H1 (cell line): ENCODE results near the gene SPTBN1. TPM values are rescaled to one million over a fixed set of nuclear protein-coding genes. Genes with fewer than 3 reads are reported as not detected.

Experiments used
- CTCF ChIA-PET: fragments of 300-600 bp; sonication (Branson Sonifier 250); formaldehyde crosslinking; loops from one replicate; lab custom pipeline; 2021; ENCODE audit not compliant: partially characterized antibody; lab: Charles Lee
- POLR2A ChIA-PET: fragments of 300-600 bp; sonication (Branson Sonifier 250); formaldehyde crosslinking; loops from one replicate; lab custom pipeline; 2021; ENCODE audit warnings: inconsistent platforms; ENCODE audit not compliant: partially characterized antibody; lab: Charles Lee
- DNase-seq, 2 experiments: peaks; one replicate each; pipeline versions ENCODE4 v3.0.0 to v3.0.0-alpha.2; 2010 to 2022; ENCODE audit warnings: low spot score in 2 of 2, low read depth in 1 of 2, mixed read lengths in 1 of 2
- FAIRE-seq: peaks from 2 replicates; lab custom pipeline; 2011; peaks lifted over from hg19 to GRCh38; lab: Jason Lieb, UNC
- H2AFZ ChIP-seq: 2 replicates; pipeline ENCODE4 v1.8.1; 2012; ENCODE audit warnings: low read length, inconsistent platforms
- H2AK5ac ChIP-seq: 2 replicates; pipeline ENCODE4 v1.6.1; 2013; ENCODE audit warnings: low read depth, low read length
- H2BK120ac ChIP-seq: replicated peaks from 2 replicates; pipeline ENCODE3; 2013; ENCODE audit warnings: low read depth, low read length, inconsistent platforms
- H2BK12ac ChIP-seq: 2 replicates; pipeline ENCODE4 v1.6.1; 2013; ENCODE audit warnings: low read depth, low read length
- H2BK15ac ChIP-seq: 2 replicates; pipeline ENCODE4 v1.6.1; 2013; ENCODE audit warnings: low read length
- H2BK20ac ChIP-seq: 2 replicates; pipeline ENCODE4 v1.6.1; 2013; ENCODE audit warnings: low read length
- H2BK5ac ChIP-seq: 2 replicates; pipeline ENCODE4 v1.6.1; 2013; ENCODE audit warnings: low read depth, low read length
- H3K14ac ChIP-seq: 2 replicates; pipeline ENCODE4 v1.6.1; 2013; ENCODE audit warnings: inconsistent platforms; ENCODE audit not compliant: insufficient read length
- H3K18ac ChIP-seq: 2 replicates; pipeline ENCODE4 v1.6.1; 2013; ENCODE audit warnings: low read length; ENCODE audit errors: extremely low read depth
- H3K23ac ChIP-seq: 2 replicates; pipeline ENCODE4 v1.6.1; 2013; ENCODE audit warnings: inconsistent platforms; ENCODE audit not compliant: insufficient read length
- H3K23me2 ChIP-seq: 2 replicates; pipeline ENCODE4 v1.6.1; 2013; ENCODE audit warnings: low read depth, low read length
- H3K27ac ChIP-seq: 2 replicates; pipeline ENCODE4 v1.6.1; 2011; ENCODE audit warnings: low read depth, low read length, inconsistent platforms
- H3K27me3 ChIP-seq, 4 experiments: replicated peaks in 1 of 4; 1 replicate in 1 of 4; 2 replicates in 3 of 4; pipeline versions ENCODE4 v1.6.1 to v1.8.1; 2011 to 2013; ENCODE audit warnings: low read length in 3 of 4, mild to moderate bottlenecking in 3 of 4, inconsistent platforms in 2 of 4, mixed read lengths in 2 of 4, moderate library complexity in 1 of 4; ENCODE audit not compliant: control insufficient read depth in 3 of 4, insufficient read depth in 3 of 4; ENCODE audit errors: extremely low read depth in 1 of 4
- H3K36me3 ChIP-seq, 4 experiments: 2 replicates each; pipeline versions ENCODE4 v1.6.1 to v1.8.1; 2011 to 2013; ENCODE audit warnings: mild to moderate bottlenecking in 4 of 4, low read length in 3 of 4, moderate library complexity in 2 of 4, control low read depth in 1 of 4, inconsistent platforms in 1 of 4; ENCODE audit not compliant: insufficient read depth in 4 of 4, control insufficient read depth in 2 of 4
- H3K4ac ChIP-seq: replicated peaks from 2 replicates; pipeline ENCODE3; 2013; ENCODE audit warnings: low read length, low read depth, mixed read lengths, inconsistent platforms; ENCODE audit not compliant: insufficient read length
- H3K4me1 ChIP-seq, 4 experiments: replicated peaks in 1 of 4; 1 replicate in 1 of 4; 2 replicates in 3 of 4; pipeline versions ENCODE4 v1.6.1 to v1.8.1; 2011 to 2013; ENCODE audit warnings: low read length in 3 of 4, inconsistent platforms in 2 of 4, mixed read lengths in 1 of 4; ENCODE audit not compliant: insufficient read depth in 4 of 4, control insufficient read depth in 3 of 4
- H3K4me2 ChIP-seq, 2 experiments: 2 replicates each; pipeline versions ENCODE4 v1.6.1 to v1.8.1; 2011 to 2013; ENCODE audit warnings: low read depth in 2 of 2, low read length in 2 of 2, control low read depth in 1 of 2, inconsistent platforms in 1 of 2, mild to moderate bottlenecking in 1 of 2; ENCODE audit not compliant: insufficient read depth in 1 of 2
- H3K4me3 ChIP-seq, 4 experiments: fragments of 200-600, 300-600 bp in 1 of 4; sonication (generic), shearing (Covaris generic), sonication (Bioruptor Twin) in 1 of 4; 2 replicates each; pipeline versions ENCODE4 v1.5.1 to v1.8.1; 2011 to 2016; ENCODE audit warnings: low read length in 4 of 4, low read depth in 3 of 4, control low read depth in 2 of 4, inconsistent platforms in 2 of 4, mild to moderate bottlenecking in 2 of 4, mixed read lengths in 1 of 4, moderate library complexity in 1 of 4; ENCODE audit not compliant: insufficient read depth in 2 of 4; ENCODE audit errors: extremely low read depth in 1 of 4
- H3K56ac ChIP-seq: replicated peaks from 2 replicates; pipeline ENCODE3; 2013; ENCODE audit warnings: low read depth, mild to moderate bottlenecking, mixed read lengths, low read length, inconsistent platforms; ENCODE audit not compliant: insufficient read length
- H3K79me1 ChIP-seq: 2 replicates; pipeline ENCODE4 v1.6.1; 2013; ENCODE audit warnings: low read depth, low read length, control low read depth
- H3K79me2 ChIP-seq, 2 experiments: 2 replicates each; pipeline versions ENCODE4 v1.6.1 to v1.8.1; 2012 to 2013; ENCODE audit warnings: low read length in 2 of 2, mild to moderate bottlenecking in 2 of 2, inconsistent platforms in 1 of 2; ENCODE audit not compliant: insufficient read depth in 2 of 2, control insufficient read depth in 1 of 2
- H3K9ac ChIP-seq, 4 experiments: replicated peaks in 1 of 4; 1 replicate in 1 of 4; 2 replicates in 3 of 4; pipeline versions ENCODE4 v1.6.1 to v1.8.1; 2011 to 2013; ENCODE audit warnings: low read depth in 3 of 4, low read length in 3 of 4, control low read depth in 2 of 4, mild to moderate bottlenecking in 2 of 4, moderate library complexity in 2 of 4, inconsistent platforms in 1 of 4; ENCODE audit errors: extremely low read depth in 1 of 4
- H3K9me3 ChIP-seq, 2 experiments: 2 replicates each; pipeline versions ENCODE4 v1.6.1 to v1.8.1; 2012 to 2013; ENCODE audit warnings: mild to moderate bottlenecking in 2 of 2, moderate library complexity in 2 of 2, control low read depth in 1 of 2, inconsistent platforms in 1 of 2, low read depth in 1 of 2, low read length in 1 of 2, mixed read lengths in 1 of 2; ENCODE audit not compliant: insufficient read depth in 2 of 2
- H4K20me1 ChIP-seq, 2 experiments: replicated peaks in 1 of 2; 2 replicates each; pipeline versions ENCODE3 to v1.8.1; 2011 to 2013; ENCODE audit warnings: inconsistent platforms in 2 of 2, low read length in 2 of 2, mild to moderate bottlenecking in 1 of 2; ENCODE audit not compliant: insufficient read depth in 2 of 2, control insufficient read depth in 1 of 2
- H4K5ac ChIP-seq: 2 replicates; pipeline ENCODE4 v1.6.1; 2013; ENCODE audit warnings: low read length, low read depth, mixed read lengths, inconsistent platforms; ENCODE audit not compliant: insufficient read length
- H4K8ac ChIP-seq: 2 replicates; pipeline ENCODE4 v1.8.0; 2013; ENCODE audit warnings: mild to moderate bottlenecking, moderate library complexity, low read length, inconsistent platforms; ENCODE audit not compliant: insufficient read depth; ENCODE audit errors: extremely low read depth
- H4K91ac ChIP-seq: replicated peaks from 2 replicates; pipeline ENCODE3; 2013; ENCODE audit warnings: low read length, mixed read lengths, inconsistent platforms; ENCODE audit not compliant: insufficient read length
- BRCA1 ChIP-seq: IDR thresholded peaks from 2 replicates; pipeline ENCODE4 v1.6.1; 2012; ENCODE audit warnings: low read depth, low read length, improper control_type of control experiment
- CEBPB ChIP-seq: IDR thresholded peaks from 2 replicates; pipeline ENCODE4 v1.6.1; 2012; ENCODE audit warnings: low read depth, low read length
- KDM1A ChIP-seq: fragments of 200-600, 300-600 bp; sonication (generic); IDR thresholded peaks from 2 replicates; pipeline ENCODE4 v1.7.1; 2016; ENCODE audit warnings: mild to moderate bottlenecking, low read length, borderline replicate concordance
- RNF2 ChIP-seq: fragments of 200-900, 300-1000 bp; sonication (generic); IDR thresholded peaks from 2 replicates; pipeline ENCODE4 v1.7.1; 2016; ENCODE audit warnings: borderline replicate concordance, low read depth, mild to moderate bottlenecking, antibody characterized with exemption, low read length; ENCODE audit not compliant: poor library complexity, severe bottlenecking; ENCODE audit errors: missing control alignments
- SAP30 ChIP-seq: fragments of 300-600 bp; sonication (generic); IDR thresholded peaks from 2 replicates; pipeline ENCODE4 v1.7.1; 2012; ENCODE audit warnings: low read length, moderate library complexity, mild to moderate bottlenecking, inconsistent platforms; ENCODE audit not compliant: insufficient read depth, insufficient replicate concordance
- SP1 ChIP-seq: IDR thresholded peaks from 2 replicates; pipeline ENCODE4 v1.6.1; 2011; ENCODE audit warnings: low read depth, low read length
- TAF7 ChIP-seq: optimal IDR thresholded peaks from 2 replicates; pipeline ENCODE3; 2011; ENCODE audit warnings: low read depth, mild to moderate bottlenecking, inconsistent platforms, low read length, moderate library complexity, borderline replicate concordance
- ZNF274 ChIP-seq: IDR thresholded peaks from 2 replicates; pipeline ENCODE4 v1.7.0; 2012; ENCODE audit warnings: low read length, borderline replicate concordance; ENCODE audit errors: extremely low read depth
- WGBS, 2 experiments: shearing (Covaris generic) in 1 of 2; methylation state at CpG; one replicate each; pipeline versions ENCODE4 v1.1.6 to v1.1.7; 2013 to 2015; ENCODE audit warnings: low lambda C conversion rate in 2 of 2, mixed read lengths in 2 of 2, inconsistent platforms in 1 of 2, low coverage in 1 of 2, missing lambda C conversion rate in 1 of 2; ENCODE audit not compliant: insufficient replicate concordance in 2 of 2, insufficient coverage in 1 of 2, insufficient read length in 1 of 2; ENCODE audit errors: extremely low coverage in 1 of 2, missing lambda C conversion rate in 1 of 2; 5-methylcytosine and 5-hydroxymethylcytosine counted together
- polyA plus RNA-seq, 7 experiments: library from polyadenylated mRNA; depleted of rRNA in 3 of 7; stranded (reverse) in 5 of 7; unstranded in 2 of 7; fragments of >200 nt in 5 of 7; fragments of 200-250 nt in 2 of 7; gene quantifications; 1 replicate in 5 of 7; 2 replicates in 1 of 7; 4 replicates in 1 of 7; pipeline versions ENCODE4 v1.2.1 to v1.2.3, GENCODE V29; 2011 to 2013; ENCODE audit warnings: missing spikeins in 2 of 7, mixed read lengths in 2 of 7
- total RNA-seq: library from RNA; stranded (reverse); fragmentation: NEBNext Ultra II Directional; extraction: Animal tissue kit (Norgen Biotek cat#: 25700); gene quantifications from 2 replicates; pipeline ENCODE4 v1.2.1, GENCODE V29; 2021
- TF ChIP-seq, protein P1 (sequence below), 3 experiments: IDR thresholded peaks; 1 replicate in 2 of 3; 2 replicates in 1 of 3; pipeline versions ENCODE4 v1.5.1 to v1.6.1; 2011; ENCODE audit warnings: low read length in 3 of 3, mild to moderate bottlenecking in 3 of 3, inconsistent platforms in 2 of 3, low read depth in 1 of 3, moderate library complexity in 1 of 3; ENCODE audit not compliant: insufficient read depth in 1 of 3; ENCODE audit errors: control extremely low read depth in 1 of 3

The SPTBN1 gene
- total and polyA plus RNA-seq, 2 of the 8 experiments (the other 6 are each of a cell fraction or from before 2014, with no cell fraction given), result 31.8 to 180 TPM

GRCh38 chr2:54615832-54616534 lies 159.9 kb downstream of the SPTBN1 start:
- H3K79me2 ChIP-seq, result peaks cover 0 to 28% of the 10 kb centered on the region in 2 experiments; a peak in 2 of 4 replicates
- TF ChIP-seq, protein P1, sequence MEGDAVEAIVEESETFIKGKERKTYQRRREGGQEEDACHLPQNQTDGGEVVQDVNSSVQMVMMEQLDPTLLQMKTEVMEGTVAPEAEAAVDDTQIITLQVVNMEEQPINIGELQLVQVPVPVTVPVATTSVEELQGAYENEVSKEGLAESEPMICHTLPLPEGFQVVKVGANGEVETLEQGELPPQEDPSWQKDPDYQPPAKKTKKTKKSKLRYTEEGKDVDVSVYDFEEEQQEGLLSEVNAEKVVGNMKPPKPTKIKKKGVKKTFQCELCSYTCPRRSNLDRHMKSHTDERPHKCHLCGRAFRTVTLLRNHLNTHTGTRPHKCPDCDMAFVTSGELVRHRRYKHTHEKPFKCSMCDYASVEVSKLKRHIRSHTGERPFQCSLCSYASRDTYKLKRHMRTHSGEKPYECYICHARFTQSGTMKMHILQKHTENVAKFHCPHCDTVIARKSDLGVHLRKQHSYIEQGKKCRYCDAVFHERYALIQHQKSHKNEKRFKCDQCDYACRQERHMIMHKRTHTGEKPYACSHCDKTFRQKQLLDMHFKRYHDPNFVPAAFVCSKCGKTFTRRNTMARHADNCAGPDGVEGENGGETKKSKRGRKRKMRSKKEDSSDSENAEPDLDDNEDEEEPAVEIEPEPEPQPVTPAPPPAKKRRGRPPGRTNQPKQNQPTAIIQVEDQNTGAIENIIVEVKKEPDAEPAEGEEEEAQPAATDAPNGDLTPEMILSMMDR (IDR thresholded peaks at IDR 0.05; ENCODE audit: control extremely low read depth in 1 of 3, insufficient read depth in 1 of 3, low read depth in 1 of 3, low read length in 3 of 3), result no peak
- TF ChIP-seq CEBPB (no peak), SP1 (no peak), ZNF274 (no peak), TAF7 (no peak), BRCA1 (no peak), SAP30 (no peak), RNF2 (no peak), KDM1A (no peak)

More at GRCh38 chr2:54615832-54616534, 159.9 kb downstream of the SPTBN1 start:
- Histone ChIP-seq H2AK5ac (no peak overlapping the region), H3K4me1 (peaks cover 0 to 2% (median 0%) of the 10 kb centered on the region in 4 experiments; a peak in 2 of 7 replicates), H3K27me3 (no peaks in the 10 kb centered on the region), H3K4ac (no peak overlapping the region), H3K56ac (no peak overlapping the region), H4K8ac (no peak overlapping the region), H3K36me3 (peaks cover 14 to 56% (median 33%) of the 10 kb centered on the region in 4 experiments; a peak in 7 of 8 replicates), H3K23me2 (no peaks in the 10 kb centered on the region), H3K9me3 (no peaks in the 10 kb centered on the region), H4K20me1 (peaks cover 2 to 8% of the 10 kb centered on the region in 2 experiments), H3K79me1 (peaks cover 9% of the 10 kb centered on the region; the same call in 1 of the 2 replicates), H2BK120ac (no peak overlapping the region), H2BK20ac (no peak overlapping the region), H3K4me3 (no peak overlapping the region), H2BK5ac (no peak overlapping the region), H4K5ac (no peak overlapping the region), H2BK12ac (no peak overlapping the region), H3K14ac (no peak overlapping the region), H4K91ac (no peak overlapping the region), H3K4me2 (no peak overlapping the region), H3K27ac (no peak overlapping the region), H3K9ac (no peak overlapping the region), H2AFZ (no peak overlapping the region), H3K23ac (no peak overlapping the region), H3K18ac (no peak overlapping the region), H2BK15ac (no peak overlapping the region)
- CTCF ChIA-PET, result interaction anchor here (0.6 to 1.5 kb wide), 4 partner anchors 41 to 95 kb away, joined by 3 to 6 read pairs (median 4); no protein-coding TSS in a partner anchor
- WGBS, 2 experiments, result 91% methylated on average over 5 of the region's 5 CpGs; no CpG with 5 or more reads in 1 of the 2 experiments
- DNase-seq (no peak), FAIRE-seq (no peak)
- POLR2A ChIA-PET, result interaction anchor here (0.6 kb wide), 1 partner anchor 663 kb away, joined by 3 read pairs; no protein-coding TSS in a partner anchor
